Measurements from ENCODE around the gene MGAT4C.

GRCh38 chr12:86249851-86250250, 6.3 kb downstream of the MGAT4C start:
- TF ChIP-seq EZH2phosphoT487 (IDR thresholded peaks at IDR 0.05; ENCODE audit: low read depth, severe bottlenecking, unreplicated experiment): no peak
- TF ChIP-seq, protein P1, sequence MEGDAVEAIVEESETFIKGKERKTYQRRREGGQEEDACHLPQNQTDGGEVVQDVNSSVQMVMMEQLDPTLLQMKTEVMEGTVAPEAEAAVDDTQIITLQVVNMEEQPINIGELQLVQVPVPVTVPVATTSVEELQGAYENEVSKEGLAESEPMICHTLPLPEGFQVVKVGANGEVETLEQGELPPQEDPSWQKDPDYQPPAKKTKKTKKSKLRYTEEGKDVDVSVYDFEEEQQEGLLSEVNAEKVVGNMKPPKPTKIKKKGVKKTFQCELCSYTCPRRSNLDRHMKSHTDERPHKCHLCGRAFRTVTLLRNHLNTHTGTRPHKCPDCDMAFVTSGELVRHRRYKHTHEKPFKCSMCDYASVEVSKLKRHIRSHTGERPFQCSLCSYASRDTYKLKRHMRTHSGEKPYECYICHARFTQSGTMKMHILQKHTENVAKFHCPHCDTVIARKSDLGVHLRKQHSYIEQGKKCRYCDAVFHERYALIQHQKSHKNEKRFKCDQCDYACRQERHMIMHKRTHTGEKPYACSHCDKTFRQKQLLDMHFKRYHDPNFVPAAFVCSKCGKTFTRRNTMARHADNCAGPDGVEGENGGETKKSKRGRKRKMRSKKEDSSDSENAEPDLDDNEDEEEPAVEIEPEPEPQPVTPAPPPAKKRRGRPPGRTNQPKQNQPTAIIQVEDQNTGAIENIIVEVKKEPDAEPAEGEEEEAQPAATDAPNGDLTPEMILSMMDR (IDR thresholded peaks at IDR 0.05; ENCODE audit: poor library complexity): no peak

Data from hepatocyte (in vitro differentiated cells).